ENCODE results near the gene BOLL. TPM values are rescaled to one million over a fixed set of nuclear protein-coding genes. Genes with fewer than 3 reads are reported as not detected.

BOLL gene
- total RNA-seq, 1 experiment from 2014 or later, result not detected

DNA sequence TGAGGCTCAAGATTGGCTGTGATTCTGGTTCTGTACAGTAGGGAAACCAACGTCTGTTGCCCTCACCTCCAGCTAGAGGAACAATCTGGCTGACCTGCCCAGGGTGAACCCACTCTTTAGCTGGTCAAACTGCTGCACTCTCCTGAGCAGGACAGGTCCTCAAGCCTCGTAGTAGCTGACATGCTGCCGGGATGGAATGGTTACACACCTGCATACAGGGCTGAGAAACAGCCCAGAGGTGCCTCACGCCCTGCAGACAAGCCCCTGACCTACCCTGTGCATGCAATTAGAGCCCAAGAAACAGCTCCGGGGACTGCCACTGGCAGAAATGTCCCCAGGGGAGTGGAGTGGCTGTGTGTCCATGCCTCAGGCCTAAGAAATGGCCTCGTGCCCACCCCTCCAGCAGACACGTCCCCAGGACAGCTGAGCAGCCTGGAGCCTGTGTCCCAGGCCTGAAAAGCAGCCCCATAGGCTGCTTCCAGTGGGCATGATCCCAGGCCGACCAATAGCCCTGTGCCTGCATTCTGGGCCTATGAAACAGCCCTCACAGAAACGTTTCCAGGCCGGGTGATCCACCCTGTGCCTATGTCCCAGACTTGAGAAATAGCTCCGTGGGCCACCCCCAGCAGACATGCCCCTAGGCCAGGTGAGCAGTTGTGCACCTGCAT, 25.4 kb downstream of the BOLL start:
- Histone ChIP-seq H3K9me3 (ENCODE audit: control insufficient read depth, insufficient read depth, low read depth, low read length) (no peaks in the 10 kb centered on the region), H3K27me3 (ENCODE audit: control insufficient read depth, insufficient read depth, low read length) (no peaks in the 10 kb centered on the region), H3K27ac (ENCODE audit: low read length) (no peak overlapping the region), H3K36me3 (ENCODE audit: control insufficient read depth, insufficient read depth, low read length) (no peaks in the 10 kb centered on the region), H3K4me3 (ENCODE audit: low read depth in 2 of 2, low read length in 2 of 2) (no peak overlapping the region), H3K4me1 (ENCODE audit: control insufficient read depth, insufficient read depth, low read length) (no peaks in the 10 kb centered on the region)
- no peak for TF ChIP-seq SIN3A (IDR thresholded peaks at IDR 0.05; ENCODE audit: borderline replicate concordance, insufficient read depth, low read depth, low read length)
- TF ChIP-seq, protein P1, sequence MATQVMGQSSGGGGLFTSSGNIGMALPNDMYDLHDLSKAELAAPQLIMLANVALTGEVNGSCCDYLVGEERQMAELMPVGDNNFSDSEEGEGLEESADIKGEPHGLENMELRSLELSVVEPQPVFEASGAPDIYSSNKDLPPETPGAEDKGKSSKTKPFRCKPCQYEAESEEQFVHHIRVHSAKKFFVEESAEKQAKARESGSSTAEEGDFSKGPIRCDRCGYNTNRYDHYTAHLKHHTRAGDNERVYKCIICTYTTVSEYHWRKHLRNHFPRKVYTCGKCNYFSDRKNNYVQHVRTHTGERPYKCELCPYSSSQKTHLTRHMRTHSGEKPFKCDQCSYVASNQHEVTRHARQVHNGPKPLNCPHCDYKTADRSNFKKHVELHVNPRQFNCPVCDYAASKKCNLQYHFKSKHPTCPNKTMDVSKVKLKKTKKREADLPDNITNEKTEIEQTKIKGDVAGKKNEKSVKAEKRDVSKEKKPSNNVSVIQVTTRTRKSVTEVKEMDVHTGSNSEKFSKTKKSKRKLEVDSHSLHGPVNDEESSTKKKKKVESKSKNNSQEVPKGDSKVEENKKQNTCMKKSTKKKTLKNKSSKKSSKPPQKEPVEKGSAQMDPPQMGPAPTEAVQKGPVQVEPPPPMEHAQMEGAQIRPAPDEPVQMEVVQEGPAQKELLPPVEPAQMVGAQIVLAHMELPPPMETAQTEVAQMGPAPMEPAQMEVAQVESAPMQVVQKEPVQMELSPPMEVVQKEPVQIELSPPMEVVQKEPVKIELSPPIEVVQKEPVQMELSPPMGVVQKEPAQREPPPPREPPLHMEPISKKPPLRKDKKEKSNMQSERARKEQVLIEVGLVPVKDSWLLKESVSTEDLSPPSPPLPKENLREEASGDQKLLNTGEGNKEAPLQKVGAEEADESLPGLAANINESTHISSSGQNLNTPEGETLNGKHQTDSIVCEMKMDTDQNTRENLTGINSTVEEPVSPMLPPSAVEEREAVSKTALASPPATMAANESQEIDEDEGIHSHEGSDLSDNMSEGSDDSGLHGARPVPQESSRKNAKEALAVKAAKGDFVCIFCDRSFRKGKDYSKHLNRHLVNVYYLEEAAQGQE (IDR thresholded peaks at IDR 0.05; ENCODE audit: insufficient read depth in 1 of 2, low read depth in 2 of 2, low read length in 1 of 2), result no peak
- TF ChIP-seq, protein P2, sequence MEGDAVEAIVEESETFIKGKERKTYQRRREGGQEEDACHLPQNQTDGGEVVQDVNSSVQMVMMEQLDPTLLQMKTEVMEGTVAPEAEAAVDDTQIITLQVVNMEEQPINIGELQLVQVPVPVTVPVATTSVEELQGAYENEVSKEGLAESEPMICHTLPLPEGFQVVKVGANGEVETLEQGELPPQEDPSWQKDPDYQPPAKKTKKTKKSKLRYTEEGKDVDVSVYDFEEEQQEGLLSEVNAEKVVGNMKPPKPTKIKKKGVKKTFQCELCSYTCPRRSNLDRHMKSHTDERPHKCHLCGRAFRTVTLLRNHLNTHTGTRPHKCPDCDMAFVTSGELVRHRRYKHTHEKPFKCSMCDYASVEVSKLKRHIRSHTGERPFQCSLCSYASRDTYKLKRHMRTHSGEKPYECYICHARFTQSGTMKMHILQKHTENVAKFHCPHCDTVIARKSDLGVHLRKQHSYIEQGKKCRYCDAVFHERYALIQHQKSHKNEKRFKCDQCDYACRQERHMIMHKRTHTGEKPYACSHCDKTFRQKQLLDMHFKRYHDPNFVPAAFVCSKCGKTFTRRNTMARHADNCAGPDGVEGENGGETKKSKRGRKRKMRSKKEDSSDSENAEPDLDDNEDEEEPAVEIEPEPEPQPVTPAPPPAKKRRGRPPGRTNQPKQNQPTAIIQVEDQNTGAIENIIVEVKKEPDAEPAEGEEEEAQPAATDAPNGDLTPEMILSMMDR (IDR thresholded peaks at IDR 0.05), result no peak
- ATAC-seq, result no peak; the same call in 1 of the 2 replicates
- intact Hi-C loops (cut with micrococcal nuclease; ENCODE audit: unreplicated experiment) (no loop called here), in situ Hi-C loops (cut with HindIII; ENCODE audit: low pct_unique_long_range_greater_than_20kb, low sequenced_read_pairs) (no loop called here)
- CTCF ChIA-PET, result no interaction called here
- POLR2A ChIA-PET, result no interaction called here
- no peak for DNase-seq (ENCODE audit: low read depth, low spot score)
- BruUV-seq (replicated peaks), result no TSS peak

DNA sequence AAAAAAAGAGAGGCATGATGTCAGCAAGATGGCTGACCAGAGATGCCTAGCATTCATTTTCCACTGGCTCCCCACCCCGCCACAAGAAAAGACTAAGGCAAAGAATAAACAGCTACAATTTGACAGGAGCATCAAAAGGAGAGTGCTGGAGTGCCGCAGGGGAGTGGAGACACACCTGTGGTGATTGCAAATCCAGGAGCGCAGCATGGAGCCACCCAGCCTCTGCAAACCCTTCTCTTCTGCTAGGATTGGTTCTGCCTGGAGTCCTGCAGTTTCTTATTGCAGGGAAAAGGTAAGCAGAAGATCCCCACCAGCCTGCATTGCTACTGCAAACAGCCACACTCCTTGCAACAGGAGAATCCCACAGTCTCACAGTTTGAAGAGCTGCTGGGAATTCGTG, 26.1 kb downstream of the BOLL start:
- in situ Hi-C loops (cut with HindIII; ENCODE audit: low pct_unique_long_range_greater_than_20kb, low sequenced_read_pairs), result no loop called here
- TF ChIP-seq SIN3A (IDR thresholded peaks at IDR 0.05; ENCODE audit: borderline replicate concordance, insufficient read depth, low read depth, low read length), result no peak
- TF ChIP-seq, protein P2 (IDR thresholded peaks at IDR 0.05), result no peak
- TF ChIP-seq POLR2AphosphoS5 (IDR thresholded peaks at IDR 0.05; ENCODE audit: low read depth, low read length), result no peak
- TF ChIP-seq, protein P1 (IDR thresholded peaks at IDR 0.05; ENCODE audit: insufficient read depth in 1 of 2, low read depth in 2 of 2, low read length in 1 of 2), result no peak
- TF ChIP-seq TCF7L2 (IDR thresholded peaks at IDR 0.05; ENCODE audit: low read depth, low read length), result no peak
- intact Hi-C loops (cut with micrococcal nuclease; ENCODE audit: unreplicated experiment), result no loop called here
- POLR2A ChIA-PET, result no interaction called here
- BruUV-seq (replicated peaks), result no TSS peak
- no peaks in the 10 kb centered on the region for H3K27me3 ChIP-seq (ENCODE audit: control insufficient read depth, insufficient read depth, low read length)
- H3K9me3 ChIP-seq (ENCODE audit: control insufficient read depth, insufficient read depth, low read depth, low read length), result no peaks in the 10 kb centered on the region
- CTCF ChIA-PET, result no interaction called here
- H3K4me1 ChIP-seq (ENCODE audit: control insufficient read depth, insufficient read depth, low read length), result no peaks in the 10 kb centered on the region
- no peaks in the 10 kb centered on the region for H3K36me3 ChIP-seq (ENCODE audit: control insufficient read depth, insufficient read depth, low read length)
- no peak for DNase-seq (ENCODE audit: low read depth, low spot score)
- H3K4me3 ChIP-seq (ENCODE audit: low read depth in 2 of 2, low read length in 2 of 2), result no peak overlapping the region
- H3K27ac ChIP-seq (ENCODE audit: low read length), result no peak overlapping the region
- no peak for ATAC-seq
